Activated CD4-positive, alpha-beta T cell treated with anti-CD3 and anti-CD28 coated beads for 24 hours (primary cell): ENCODE measurements around the gene ABLIM2.

Source experiments
- DNase-seq, 2 donors: peaks; one replicate each; pipeline ENCODE4 v3.0.0-alpha.2; 2020; ENCODE audit warnings: low read depth in 2 of 2

ABLIM2 gene

GRCh38 chr4:8119877-8120276, 38.7 kb downstream of the ABLIM2 start:
- DNase-seq: no peak

DNA sequence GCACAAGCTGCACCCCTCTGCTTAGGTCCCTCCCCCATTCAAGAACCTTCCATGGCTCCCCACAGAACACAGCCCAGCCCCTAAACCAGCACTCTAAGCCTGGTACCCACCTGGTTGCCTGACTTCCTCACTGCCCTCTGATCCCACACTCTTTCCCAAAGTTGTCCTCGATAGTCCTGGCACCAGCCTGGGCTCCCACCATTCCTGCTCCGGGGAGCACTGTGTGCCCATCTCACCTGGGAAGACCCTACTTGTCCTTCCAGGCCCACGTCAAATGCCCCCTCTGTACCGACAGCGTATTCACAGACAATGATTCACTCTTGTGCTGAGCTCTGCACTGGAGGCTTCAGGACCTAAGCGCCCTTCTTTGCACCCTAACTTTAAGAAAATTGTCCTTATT, 40.1 kb downstream of the ABLIM2 start:
- DNase-seq: no peak

- DNase-seq: no peak
These were observed 40.6 kb downstream of the ABLIM2 start for GRCh38 chr4:8118035-8118434.

DNA sequence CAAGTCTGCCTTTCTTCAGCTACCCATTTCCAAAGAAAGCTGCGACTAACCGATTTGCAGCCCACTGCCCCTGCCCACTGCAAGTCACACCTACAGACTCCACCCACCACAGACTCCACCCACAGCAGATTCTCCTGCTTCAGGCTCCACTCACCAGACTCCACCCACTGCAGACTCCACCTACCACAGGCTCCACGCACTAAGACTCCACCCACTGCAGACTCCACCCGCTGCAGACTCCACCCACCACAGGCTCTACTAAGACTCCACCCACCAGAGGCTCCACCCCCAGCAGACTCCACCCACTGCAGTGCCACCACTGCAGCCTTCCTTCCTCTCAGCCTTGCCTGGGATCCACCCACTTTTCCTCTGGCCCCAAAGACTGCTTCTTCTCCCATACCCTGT, 41.3 kb downstream of the ABLIM2 start:
- peak; percentile 1 to 38 for DNase-seq

DNA sequence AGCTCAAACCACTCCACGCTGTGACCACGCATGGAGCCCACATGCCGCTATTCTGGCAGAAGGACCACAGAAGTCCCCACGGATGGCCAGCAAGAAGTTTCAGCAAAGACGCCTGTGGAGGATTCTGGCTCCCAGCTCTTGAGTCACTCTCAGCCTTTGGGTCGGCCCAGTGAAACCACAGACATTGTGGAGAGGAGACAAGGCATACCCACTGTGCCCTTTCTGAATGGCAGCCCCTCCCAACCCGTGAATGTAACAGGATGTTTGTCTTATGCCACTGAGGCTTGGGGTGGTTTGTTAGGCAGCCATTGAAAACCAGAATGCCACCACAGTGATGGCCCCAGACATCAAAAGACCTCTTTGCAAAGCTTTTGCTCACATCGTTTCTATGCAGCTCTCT, 42.7 kb downstream of the ABLIM2 start:
- DNase-seq: no peak

GRCh38 chr4:8115203-8115520, 43.5 kb downstream of the ABLIM2 start:
- DNase-seq: no peak

GRCh38 chr4:8114456-8115202, 44.0 kb downstream of the ABLIM2 start:
- no peak for DNase-seq

GRCh38 chr4:8113611-8114377, 44.8 kb downstream of the ABLIM2 start:
- DNase-seq: no peak

DNA sequence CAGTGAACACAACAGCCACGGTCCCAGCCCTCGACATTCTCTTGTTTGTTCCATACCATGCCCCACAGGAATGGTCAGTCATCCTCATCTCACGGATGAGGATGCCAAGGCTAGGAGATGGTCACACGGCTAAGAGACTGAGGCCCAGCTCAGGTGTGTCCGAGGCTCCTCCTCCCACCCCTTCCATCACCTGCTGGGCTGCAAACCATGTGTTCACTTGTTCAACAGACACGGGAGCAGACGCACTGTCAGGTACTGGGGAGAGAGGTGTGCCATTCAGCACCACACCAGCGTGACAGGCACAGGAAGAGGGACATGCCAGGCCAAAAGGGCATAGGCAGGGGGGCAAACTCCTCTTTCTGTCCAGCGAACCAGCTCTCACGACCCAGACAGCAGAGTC, 45.9 kb downstream of the ABLIM2 start:
- DNase-seq: no peak

DNA sequence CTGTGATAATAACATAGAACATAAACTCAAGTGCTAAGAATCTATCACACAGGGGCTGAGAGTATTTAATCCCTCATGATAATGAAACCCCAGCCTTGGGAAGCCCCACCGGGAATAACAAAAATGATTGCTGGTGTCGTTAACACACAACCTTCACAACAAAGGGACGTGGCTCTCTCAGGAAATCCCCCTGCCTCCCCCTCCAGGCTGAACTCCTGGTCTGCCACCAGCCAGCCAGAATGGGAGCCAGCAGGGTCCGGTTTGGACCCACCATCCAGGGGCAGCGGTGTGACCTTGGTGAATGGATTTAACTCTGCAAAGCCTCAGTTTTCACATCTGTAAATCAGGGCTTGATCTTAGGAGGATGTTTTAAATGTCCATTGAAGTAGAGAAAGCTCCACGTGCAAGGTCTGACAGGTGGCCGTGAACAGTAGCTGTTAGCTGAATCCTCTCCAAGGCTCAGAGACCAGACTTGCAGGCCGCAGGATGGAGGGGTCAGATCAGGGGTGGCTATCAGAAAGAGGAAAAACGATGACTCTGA, 46.5 kb downstream of the ABLIM2 start:
- DNase-seq: no peak

DNA sequence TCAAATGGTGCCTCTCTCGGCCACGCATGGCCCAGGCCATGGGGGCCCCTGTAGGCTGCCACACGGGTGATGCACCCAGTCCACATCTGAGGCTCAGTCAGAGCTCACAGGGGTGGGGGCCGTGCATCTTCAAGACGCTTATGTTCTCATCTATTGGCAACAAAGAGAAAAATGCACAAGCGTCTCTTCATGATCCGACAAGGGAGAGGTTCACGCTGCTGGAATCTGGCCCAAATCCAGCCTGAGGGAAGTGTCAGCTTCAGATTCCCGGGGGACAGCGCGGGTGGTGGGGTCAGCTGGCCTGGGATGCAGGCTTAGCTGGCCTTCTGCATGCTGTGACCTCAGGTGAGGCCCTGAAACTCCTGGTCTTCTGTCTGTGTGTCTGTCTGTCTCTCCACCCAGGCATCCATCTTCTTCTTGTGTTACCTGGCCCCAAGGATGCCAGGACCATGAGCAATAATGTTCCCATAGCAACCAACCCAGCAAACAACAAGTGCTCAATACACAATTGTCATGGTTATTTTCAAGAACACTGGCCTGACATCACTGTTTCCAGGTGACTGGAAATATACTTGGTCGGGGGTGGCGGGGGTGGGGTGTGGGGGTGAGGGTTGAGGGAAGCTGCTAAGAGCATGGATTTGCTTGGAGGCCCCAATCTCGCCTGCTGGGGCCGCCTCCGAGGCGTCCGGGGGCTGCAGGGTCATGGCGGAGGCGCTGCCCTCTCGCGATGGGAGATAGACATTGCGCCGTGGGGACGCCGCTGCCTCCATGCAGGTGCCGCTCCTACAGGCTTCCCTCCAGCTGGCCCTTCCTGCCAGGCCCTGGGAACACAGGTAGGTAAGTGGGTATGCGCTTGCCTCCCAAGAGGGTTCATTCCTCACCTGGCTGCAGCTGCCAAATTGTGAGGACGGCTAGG, 48.3 kb downstream of the ABLIM2 start:
- no peak for DNase-seq

- DNase-seq: no peak
These were observed 49.1 kb downstream of the ABLIM2 start for GRCh38 chr4:8109406-8110065.

DNA sequence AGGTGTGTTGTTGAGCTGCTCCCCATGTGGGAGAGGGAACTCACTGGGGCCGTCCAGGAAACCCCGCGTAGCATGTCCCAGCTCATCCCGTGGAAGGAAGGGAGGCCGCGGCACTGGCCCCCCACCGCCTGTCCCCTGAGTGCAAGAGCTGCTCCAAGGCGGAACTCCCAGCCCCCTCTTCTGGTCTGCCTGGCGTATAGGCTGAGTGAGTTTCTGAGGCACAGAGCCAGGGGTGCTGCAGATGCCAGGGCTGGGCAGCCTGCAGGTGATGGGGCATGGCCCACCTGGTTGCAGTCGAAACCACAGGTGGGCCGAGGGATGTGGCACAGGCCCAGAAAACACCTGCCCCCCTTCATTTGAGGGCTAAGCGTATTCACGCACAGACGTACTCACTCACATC, 49.6 kb downstream of the ABLIM2 start:
- DNase-seq: no peak

- DNase-seq: no peak
These were observed 50.4 kb downstream of the ABLIM2 start for GRCh38 chr4:8108261-8108660.

- no peak for DNase-seq
These were observed 51.4 kb downstream of the ABLIM2 start for GRCh38 chr4:8107146-8107657.

DNA sequence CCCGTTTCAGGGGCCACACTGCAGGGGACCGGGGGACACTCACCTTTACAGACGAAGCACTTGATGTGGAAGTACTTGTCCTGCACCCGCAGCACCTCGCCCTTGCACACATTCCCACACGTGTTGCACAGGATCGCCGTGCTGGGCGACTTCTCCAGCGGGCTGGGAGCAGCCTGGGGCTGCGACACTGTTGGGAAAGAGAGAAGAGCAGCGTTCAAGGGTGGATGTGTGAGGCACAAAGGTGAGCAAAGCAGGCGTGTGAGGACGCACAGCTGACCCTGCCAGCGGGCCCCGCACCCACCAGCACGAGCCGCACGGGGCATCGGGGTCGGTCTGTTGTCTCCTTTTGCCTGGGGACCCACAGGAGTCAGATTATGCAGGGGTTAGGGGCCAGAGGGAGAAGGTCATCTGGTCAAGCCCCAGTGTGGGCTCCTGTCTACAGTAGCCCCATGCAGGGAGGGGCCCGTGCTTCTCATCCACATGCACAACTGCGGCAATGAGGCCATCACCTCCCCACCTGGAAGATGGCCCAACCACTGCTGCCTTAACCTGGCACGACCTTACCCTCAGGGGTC, 52.1 kb downstream of the ABLIM2 start:
- DNase-seq: no peak

DNA sequence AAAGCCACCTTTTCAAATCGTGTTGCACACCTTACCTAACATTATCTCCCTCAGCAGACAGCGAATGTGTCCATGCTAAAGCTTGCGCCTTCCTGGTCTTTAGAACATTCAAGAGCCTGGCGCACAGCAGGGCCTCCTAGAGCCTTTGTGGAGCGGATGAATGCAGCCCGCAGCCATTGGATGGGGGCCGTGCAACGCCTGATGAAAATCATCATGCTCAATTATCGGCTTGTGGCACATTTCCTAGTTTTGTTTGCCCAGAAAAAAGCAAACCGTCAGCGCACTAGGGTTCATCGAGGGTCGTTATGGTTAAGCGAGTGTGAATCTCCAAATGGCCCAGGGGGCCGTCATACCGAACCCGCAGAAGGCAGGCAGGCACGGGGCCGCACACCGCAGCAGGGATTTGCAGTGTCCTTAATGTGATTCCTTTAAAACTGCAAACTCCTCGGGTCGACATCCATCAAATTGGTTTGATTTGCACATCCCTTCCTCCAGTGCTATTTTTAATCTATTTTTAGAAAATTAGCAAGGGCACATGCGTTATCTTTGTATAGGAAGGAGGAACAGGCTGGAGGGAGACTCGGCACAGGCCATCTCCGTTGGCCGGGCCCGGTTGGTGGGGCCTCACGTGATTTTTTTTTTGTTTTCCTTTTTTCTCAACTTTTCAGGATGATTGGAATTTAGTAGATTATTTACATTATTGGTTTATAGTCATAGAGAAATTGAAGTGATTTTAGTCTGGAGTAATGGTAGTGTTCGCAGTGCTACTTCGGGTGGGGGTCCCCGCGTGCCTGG, 53.1 kb downstream of the ABLIM2 start:
- no peak for DNase-seq

DNA sequence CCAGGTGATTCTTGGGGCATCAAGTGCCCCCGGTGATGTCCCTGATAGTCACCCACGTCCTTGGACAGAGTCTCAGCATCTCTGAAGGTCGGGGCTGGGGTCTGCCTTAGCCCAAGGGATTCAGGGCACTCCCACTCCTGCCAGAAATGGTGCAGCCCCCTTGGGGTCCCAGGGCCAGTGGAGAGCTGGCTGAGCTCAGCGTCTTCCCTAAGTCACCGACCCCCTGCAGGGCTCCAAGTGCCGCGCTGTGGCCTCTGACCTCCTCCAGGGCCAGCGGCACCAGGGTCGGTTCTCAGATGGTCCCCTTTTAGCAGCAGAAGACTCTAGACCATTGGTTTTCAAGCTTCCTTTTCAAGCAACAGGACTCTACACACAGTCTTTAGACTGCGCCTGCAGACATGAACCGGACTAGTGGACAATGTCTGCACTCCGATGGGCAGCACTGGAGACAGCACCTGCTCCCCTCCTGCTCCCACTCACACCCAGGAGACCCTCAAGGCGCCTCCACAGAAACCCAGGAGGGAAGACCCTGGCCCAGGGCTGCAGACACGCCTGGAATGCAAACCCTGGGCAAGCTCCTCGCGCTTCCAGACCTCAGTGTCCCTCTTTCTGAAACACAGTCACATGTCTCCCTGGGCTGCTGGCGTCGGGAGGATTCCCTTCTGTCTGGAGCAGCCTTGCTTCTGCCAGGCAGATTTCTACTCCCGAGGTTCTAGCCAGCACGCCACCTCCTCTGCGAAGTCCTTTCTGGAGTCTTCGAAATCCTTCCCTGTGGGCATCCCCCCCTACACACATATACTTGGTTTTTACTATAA, 53.9 kb downstream of the ABLIM2 start:
- DNase-seq: no peak
